Activated CD4-positive, alpha-beta T cell treated with anti-CD3 and anti-CD28 coated beads, Interleukin-2, amount 50 U/mL, for 24 hours (primary cell): Measurements from ENCODE around the gene PTPRD.

Source experiments
- DNase-seq, 2 donors: peaks; one replicate each; pipeline ENCODE4 v3.0.0-alpha.2; 2020; ENCODE audit warnings: low read depth in 1 of 2, low spot score in 1 of 2

Gene PTPRD

DNA sequence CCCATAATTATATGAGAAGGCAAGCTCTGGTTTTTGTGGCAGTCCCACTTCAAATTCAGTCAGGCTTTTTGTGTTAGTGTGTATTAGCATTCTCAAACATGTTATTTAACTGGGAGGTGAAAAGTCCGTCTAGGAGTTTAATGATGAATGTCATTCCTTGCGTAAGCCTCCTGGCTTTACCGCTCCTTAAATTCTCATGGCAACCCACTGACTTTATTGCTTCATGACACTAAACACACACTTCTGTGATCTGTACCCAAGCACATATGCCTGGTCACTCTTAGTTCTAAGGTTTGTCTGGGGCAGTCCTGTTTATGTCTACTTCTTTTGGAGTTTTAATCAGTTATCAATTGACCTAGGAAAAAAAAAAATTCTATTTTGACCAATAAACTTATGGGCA, 2135.4 kb downstream of the PTPRD start:
- DNase-seq: no peak

- no peak for DNase-seq
These were observed 2137.9 kb downstream of the PTPRD start for GRCh38 chr9:8474937-8475336.

DNA sequence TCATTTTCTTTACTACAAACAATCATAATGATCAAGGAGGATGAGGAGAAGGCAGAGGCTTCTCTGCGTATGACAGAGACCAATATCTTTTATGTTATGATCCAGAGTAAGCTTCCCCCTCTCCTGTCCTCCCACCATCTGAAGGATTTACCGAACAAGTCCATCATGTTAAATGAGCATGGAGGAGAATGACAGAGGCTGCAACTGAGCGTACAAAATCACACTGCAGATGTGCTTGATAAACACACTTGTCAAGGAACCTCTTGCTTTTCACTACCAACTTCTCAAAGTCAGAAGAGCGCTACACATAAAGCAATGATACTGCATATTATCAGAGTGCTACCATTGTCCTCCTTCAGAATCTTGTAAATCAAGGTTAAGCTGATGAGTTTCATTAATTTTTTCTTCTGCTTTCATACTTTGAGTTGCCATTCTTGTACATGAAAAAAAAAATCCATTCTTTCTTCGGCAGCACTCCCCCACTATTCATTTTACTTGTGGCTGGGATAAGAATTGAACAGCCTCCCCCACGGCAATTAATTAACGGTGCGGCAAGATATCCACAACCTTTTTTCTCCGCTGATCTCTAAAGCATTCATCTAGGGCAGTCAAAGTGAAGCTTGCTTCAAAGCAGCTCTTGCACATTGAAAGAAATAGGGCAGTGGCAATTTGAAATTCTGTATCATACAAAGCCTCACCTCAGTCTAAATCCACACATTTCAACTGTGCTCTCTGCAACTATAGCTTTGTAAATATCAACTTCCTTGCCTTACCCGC, 2139.4 kb downstream of the PTPRD start:
- no peak for DNase-seq

GRCh38 chr9:8468045-8468637, 2144.7 kb downstream of the PTPRD start:
- no peak for DNase-seq

GRCh38 chr9:8457816-8458215, 2155.0 kb downstream of the PTPRD start:
- no peak for DNase-seq

DNA sequence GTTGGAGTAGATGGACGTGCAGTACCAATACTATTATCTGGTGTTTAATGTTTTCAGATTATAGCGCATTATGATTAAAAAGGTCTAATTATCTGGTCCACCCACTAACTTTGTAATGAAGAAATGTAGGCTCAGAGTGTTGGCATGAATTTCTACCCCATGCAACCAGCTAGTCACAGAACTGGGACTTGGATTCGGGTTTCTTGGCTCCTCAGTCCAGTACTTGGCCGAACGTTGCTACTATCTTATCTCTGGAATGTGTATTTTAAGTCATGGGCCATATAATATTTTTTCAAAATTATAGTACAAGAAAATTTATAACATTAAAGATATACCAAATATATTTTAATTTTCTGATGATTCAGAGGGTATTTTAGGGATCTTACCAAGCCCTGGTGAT, 2155.7 kb downstream of the PTPRD start:
- DNase-seq: no peak

DNA sequence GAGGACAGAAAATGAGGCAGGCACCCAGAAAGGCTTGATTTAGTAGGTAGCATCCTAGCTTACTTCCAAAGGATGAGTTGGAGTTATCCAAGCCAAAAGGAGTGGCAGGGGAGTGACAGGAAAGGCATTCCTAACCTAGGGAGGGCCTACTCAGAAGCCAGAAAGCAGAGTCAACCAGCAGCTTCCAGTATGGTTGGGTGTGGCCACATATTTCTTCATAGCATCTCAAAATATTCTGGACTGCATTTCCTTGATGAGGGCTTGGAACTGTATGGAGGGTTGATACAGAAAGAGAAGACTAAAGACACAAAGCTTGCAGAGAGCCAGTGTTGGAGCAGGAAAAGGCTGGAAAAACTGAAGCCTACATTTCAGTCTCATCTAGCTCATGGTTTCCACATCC, 2156.5 kb downstream of the PTPRD start:
- no peak for DNase-seq

DNA sequence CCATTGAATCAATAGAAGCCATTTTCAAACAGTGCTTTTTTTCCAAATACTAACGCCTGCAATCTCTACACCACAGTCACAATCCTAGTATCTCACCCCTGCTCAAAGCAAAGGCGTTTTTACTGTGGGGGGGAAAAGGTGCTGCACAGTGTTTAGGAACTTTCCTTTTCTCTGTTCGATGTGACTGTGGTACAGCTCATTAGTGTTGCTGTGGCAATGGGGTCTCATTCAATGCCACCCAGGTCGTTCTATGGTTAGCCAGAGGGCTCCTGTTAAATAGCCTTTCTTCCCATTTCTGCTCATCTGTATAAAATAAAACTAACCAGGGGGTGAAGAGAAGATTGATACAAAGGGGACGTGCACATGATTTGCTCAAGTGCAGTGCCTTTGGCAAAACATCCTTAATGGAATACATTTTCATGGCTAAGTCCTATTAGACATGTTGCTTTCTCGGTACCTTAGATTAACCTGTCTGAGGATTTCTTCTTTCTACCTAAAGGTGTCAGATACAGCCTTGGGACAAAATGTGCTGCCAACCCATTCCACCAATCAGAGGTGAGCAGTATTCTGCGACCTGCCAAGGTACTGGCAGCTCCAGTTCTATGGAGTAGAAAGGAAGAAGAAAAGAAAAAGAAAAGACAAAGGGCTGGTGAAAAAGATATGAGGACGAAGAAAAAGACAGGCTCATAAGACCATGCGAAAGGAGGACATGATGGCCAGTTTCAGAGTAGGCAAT, 2161.8 kb downstream of the PTPRD start:
- DNase-seq: no peak

- DNase-seq: no peak
These were observed 2164.6 kb downstream of the PTPRD start for GRCh38 chr9:8448226-8448625.

DNA sequence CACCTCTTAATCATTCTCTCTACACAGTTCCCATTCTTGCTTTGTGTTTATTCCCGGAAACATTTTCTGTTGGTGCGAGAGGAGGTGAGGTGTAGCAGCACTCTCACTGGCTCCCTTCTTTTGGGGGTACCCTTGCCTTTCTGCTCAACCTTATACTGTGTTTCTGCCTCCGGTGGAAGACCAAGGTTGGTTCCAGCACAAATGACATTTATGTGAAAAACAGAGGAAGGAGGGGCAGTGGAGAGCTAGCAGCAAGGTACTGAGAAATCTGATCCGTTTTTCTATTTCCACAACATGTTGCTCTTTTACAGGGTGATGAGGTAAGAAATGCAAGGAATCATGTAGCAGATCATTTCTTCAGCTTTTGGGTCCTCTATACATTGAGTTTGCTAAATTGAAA, 2165.2 kb downstream of the PTPRD start:
- DNase-seq: no peak

DNA sequence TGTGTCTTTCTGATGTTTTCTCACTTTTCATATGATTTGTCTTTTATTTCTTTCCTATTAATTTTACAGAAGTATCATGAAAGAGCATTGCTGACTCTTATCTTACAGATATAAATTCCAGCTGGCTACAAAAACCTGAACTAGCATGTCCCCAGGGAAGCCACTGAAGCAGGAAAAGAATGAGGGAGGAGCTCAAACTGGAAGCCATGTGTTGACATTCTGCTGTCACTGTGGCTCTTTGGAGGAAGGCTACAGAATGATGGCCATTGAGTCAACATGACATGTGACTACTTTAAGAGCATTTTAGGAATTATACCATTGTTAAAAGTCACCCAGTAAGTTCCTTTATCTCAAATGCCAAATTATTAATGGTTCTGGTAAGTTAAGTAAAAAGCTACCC, 2174.9 kb downstream of the PTPRD start:
- no peak for DNase-seq

GRCh38 chr9:8437259-8437658, 2175.5 kb downstream of the PTPRD start:
- no peak for DNase-seq

GRCh38 chr9:8436786-8437185, 2176.0 kb downstream of the PTPRD start:
- no peak for DNase-seq

DNA sequence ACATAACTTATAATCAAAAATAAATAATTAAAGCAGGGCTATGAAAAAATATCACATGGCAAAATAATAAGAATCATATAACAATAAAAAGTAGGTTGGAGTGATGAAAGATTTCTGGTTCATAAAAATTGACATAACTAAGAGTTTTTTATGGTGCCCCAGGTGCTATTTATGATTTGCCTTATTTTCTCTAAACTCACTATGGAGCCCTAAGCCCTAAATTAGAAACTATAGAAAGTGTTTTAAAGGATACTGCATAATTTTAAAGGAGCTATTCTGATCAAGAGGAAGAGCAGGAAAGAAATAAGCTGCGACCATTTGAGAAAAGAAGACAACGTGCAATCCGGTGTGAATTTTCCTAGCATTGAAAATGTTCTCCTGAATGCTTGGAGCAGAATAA, 2178.2 kb downstream of the PTPRD start:
- no peak for DNase-seq

GRCh38 chr9:8432224-8432623, 2180.6 kb downstream of the PTPRD start:
- DNase-seq: no peak

DNA sequence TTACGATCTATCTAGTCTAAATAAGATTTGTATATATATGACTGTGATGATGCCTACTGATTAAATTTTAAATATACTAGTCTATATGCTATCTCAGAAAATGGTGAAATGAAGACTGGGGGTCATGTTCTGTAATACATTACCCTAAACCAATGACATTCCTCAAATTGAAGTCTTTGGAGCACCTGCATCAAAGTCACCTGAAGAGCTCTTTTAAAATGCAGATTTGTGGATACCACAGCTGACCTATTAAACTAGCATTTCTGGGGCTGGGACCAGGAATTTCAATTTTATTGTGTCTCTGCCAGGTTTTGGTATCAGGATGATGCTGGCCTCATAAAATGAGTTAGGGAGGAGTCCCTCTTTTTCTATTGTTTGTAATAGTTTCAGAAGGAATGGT, 2181.3 kb downstream of the PTPRD start:
- DNase-seq: no peak

DNA sequence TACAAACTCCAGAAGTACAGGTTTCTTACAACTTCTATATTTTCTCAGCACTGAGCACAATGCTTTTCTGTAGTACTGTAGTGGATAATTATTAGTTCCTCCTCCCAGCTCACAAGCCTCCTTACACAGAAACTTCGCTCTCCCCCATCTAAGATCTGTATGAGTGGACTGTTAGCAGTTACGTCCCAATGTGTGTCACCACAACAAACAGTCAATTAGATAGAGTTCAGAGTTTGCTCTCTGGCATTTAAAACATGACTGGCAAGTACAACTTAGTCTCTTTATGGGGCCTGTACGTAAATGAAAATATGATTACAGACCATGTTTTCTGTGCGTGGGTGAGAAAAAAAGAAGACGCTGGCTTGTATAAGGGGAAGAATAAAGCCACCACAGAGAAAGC, 2181.9 kb downstream of the PTPRD start:
- no peak for DNase-seq

DNA sequence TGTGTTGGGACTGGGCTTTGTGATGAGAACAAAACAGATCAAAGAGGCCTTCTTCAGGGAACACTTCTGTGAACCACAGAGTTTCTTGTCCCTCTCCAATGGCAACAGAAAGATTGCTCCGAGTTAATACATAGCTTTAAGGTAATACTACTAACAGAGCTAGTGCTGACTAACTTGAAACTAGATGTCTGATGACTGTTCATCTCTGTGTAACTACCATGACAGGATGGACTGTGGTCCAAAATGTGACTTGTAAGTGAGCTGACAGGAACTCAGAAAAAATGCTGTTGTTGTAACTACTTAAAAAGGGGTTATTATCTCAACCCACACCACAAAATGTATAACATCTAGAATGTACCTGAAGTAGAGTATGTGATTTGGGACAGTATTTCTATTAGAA, 2183.0 kb downstream of the PTPRD start:
- DNase-seq: no peak

GRCh38 chr9:8429157-8429556, 2183.6 kb downstream of the PTPRD start:
- no peak for DNase-seq

DNA sequence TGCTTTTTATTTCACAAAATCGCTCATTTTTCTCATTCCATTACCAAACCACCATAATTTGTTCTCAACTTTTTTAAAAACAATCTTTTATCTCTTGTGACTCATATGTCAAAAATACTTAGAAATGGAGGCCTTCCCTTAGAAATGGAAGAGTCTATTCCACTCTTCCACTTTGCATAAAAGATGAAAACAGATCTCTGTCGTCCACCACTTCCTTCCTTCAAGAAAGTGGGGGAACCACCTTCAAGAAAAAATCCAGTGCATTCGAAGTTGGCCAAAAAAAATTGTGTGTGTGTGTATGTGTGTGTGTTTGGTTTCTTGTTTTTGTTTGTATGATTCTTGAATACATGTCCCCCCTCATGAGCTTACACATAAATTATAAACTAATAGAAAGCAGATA, 2184.4 kb downstream of the PTPRD start:
- no peak for DNase-seq

- DNase-seq: no peak
These were observed 2187.9 kb downstream of the PTPRD start for GRCh38 chr9:8424786-8425410.

- DNase-seq: no peak
These were observed 2192.4 kb downstream of the PTPRD start for GRCh38 chr9:8420416-8420815.
